HCT116 (cell line): ENCODE results near the gene FIZ1.

Source experiments
- CTCF ChIP-seq, 3 experiments: fragments of 200-600 bp in 1 of 3; sonication (generic) in 1 of 3; IDR thresholded peaks in 2 of 3; conservative IDR thresholded peaks in 1 of 3; 2 replicates each; pipeline ENCODE4 v1.5.1; 2012 to 2017; ENCODE audit warnings: low read depth in 2 of 3, low read length in 2 of 3, antibody characterized with exemption in 1 of 3, borderline replicate concordance in 1 of 3, control low read depth in 1 of 3, mild to moderate bottlenecking in 1 of 3, mixed read lengths in 1 of 3, mixed run types in 1 of 3, moderate library complexity in 1 of 3; ENCODE audit not compliant: insufficient read depth in 1 of 3
- EGR1 ChIP-seq: IDR thresholded peaks from 2 replicates; pipeline ENCODE4 v1.6.1; 2012; ENCODE audit warnings: low read depth
- EZH2phosphoT487 ChIP-seq: fragments of 200-600 bp; IDR thresholded peaks from 2 replicates; pipeline ENCODE4 v1.6.1; 2018; ENCODE audit warnings: antibody characterized with exemption, borderline replicate concordance
- POLR2A ChIP-seq: IDR thresholded peaks from 2 replicates; pipeline ENCODE4 v1.7.0; 2011; ENCODE audit warnings: borderline replicate concordance; ENCODE audit not compliant: insufficient read depth, insufficient read length; ENCODE audit errors: extremely low read depth
- POLR2AphosphoS5 ChIP-seq: IDR thresholded peaks from 2 replicates; pipeline ENCODE4 v1.6.1; 2011; ENCODE audit warnings: mild to moderate bottlenecking, low read depth, low read length, moderate library complexity
- YY1 ChIP-seq: IDR thresholded peaks from 2 replicates; pipeline ENCODE4 v1.6.1; 2011; ENCODE audit warnings: low read length, low read depth, moderate library complexity, mild to moderate bottlenecking; ENCODE audit not compliant: insufficient replicate concordance; ENCODE audit errors: extremely low read depth
- TF ChIP-seq, protein P1 (sequence below): IDR thresholded peaks from 2 replicates; pipeline ENCODE4 v1.6.1; 2012; ENCODE audit warnings: low read depth

GRCh38 chr19:55641426-55642152, 42.3 kb upstream of the FIZ1 start:
- TF ChIP-seq YY1 (no peak), CTCF (IDR thresholded peaks at IDR 0.05 in 2 of 3, conservative IDR thresholded peaks at IDR 0.05 in 1 of 3; ENCODE audit: borderline replicate concordance in 1 of 3, insufficient read depth in 1 of 3, low read depth in 2 of 3, low read length in 2 of 3) (no peak), EGR1 (no peak), POLR2A (peak; percentile 54), EZH2phosphoT487 (no peak), POLR2AphosphoS5 (no peak)
- TF ChIP-seq, protein P1, sequence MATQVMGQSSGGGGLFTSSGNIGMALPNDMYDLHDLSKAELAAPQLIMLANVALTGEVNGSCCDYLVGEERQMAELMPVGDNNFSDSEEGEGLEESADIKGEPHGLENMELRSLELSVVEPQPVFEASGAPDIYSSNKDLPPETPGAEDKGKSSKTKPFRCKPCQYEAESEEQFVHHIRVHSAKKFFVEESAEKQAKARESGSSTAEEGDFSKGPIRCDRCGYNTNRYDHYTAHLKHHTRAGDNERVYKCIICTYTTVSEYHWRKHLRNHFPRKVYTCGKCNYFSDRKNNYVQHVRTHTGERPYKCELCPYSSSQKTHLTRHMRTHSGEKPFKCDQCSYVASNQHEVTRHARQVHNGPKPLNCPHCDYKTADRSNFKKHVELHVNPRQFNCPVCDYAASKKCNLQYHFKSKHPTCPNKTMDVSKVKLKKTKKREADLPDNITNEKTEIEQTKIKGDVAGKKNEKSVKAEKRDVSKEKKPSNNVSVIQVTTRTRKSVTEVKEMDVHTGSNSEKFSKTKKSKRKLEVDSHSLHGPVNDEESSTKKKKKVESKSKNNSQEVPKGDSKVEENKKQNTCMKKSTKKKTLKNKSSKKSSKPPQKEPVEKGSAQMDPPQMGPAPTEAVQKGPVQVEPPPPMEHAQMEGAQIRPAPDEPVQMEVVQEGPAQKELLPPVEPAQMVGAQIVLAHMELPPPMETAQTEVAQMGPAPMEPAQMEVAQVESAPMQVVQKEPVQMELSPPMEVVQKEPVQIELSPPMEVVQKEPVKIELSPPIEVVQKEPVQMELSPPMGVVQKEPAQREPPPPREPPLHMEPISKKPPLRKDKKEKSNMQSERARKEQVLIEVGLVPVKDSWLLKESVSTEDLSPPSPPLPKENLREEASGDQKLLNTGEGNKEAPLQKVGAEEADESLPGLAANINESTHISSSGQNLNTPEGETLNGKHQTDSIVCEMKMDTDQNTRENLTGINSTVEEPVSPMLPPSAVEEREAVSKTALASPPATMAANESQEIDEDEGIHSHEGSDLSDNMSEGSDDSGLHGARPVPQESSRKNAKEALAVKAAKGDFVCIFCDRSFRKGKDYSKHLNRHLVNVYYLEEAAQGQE: no peak
